ENCODE data around the gene SRD5A2. TPM values are rescaled to one million over a fixed set of nuclear protein-coding genes. Genes with fewer than 3 reads are reported as not detected.

The SRD5A2 gene
- total RNA-seq, 2 donors from 2014 or later = 0.26 TPM; not detected in 1

DNA sequence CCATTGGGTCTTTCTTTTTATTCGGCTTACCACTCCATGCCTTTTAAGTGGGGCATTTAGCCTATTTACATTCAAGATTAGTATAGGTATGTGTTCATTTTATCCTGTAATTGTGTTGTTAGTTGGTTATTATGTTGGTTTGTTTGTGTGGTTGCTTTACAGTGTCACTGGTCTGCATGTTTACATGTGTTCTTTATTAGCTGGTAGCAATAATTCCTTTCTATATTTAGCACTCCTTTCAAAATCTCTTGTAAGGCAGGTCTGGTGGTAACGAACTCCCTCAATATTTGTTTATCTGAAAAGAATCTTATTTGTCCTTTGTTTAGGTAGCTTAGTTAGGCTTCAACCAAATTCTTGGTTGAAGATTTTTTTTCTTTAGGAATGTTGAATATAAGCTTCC lies 97.5 kb downstream of the SRD5A2 start:
- 56 to 59% methylated on average over 2 of the region's 2 CpGs for WGBS, 2 donors

DNA sequence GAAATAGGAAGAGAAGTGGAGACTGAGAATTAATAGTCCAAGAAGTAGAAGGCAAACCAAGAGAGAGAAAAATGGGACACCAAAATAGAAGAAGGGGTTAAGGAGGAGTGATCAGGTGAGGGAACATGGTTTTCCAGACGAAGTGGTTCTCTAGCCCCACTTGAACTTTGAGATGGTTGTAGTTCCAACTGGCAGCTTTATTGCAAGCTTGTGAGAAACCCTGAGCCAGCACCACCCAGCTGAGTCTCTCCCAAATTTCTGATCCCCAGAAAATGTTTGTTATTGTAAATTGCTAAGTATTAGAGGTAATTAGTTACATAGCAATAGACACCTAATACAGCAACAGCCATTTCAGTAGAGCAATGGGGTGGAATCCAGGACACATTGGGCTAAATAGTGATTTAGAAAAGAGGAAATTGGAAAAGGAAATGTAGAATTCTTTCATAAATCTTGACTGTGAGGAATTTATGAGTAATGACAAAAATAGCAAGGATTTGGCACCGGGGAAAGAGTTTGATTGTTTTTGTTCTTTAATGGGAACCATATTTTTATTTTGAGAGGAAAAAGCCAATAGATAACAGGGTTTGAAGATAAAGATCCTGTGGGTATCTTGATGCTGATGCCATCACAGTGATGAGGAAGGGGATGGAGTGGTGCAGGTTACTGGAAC lies 104.1 kb downstream of the SRD5A2 start:
- Histone ChIP-seq H3K4me3 (no peak overlapping the region), H3K27ac (no peak overlapping the region), H3K4me1 (no peaks in the 10 kb centered on the region), H3K36me3 (replicated peaks in 1 of 2; ENCODE audit: insufficient read depth in 1 of 2, low read depth in 2 of 2) (no peaks in the 10 kb centered on the region), H3K9me3 (no peaks in the 10 kb centered on the region), H3K27me3 (no peaks in the 10 kb centered on the region)
- 47 to 53% methylated on average over 2 of the region's 2 CpGs for WGBS, 2 donors
- ATAC-seq (no peak), DNase-seq (no peak)
- TF ChIP-seq POLR2A (IDR thresholded peaks at IDR 0.05) = no peak
- no peak for TF ChIP-seq CTCF (IDR thresholded peaks at IDR 0.05)
- intact Hi-C loops (cut with DNase I) = no loop called here

More for the DNA sequence above, 97.5 kb downstream of the SRD5A2 start:
- no peak for TF ChIP-seq POLR2A (IDR thresholded peaks at IDR 0.05)
- TF ChIP-seq CTCF (IDR thresholded peaks at IDR 0.05) = no peak
- Histone ChIP-seq H3K9me3 (no peaks in the 10 kb centered on the region), H3K27ac (no peak overlapping the region), H3K36me3 (replicated peaks in 1 of 2; ENCODE audit: insufficient read depth in 1 of 2, low read depth in 2 of 2) (no peaks in the 10 kb centered on the region), H3K4me3 (no peak overlapping the region), H3K4me1 (no peaks in the 10 kb centered on the region), H3K27me3 (no peaks in the 10 kb centered on the region)
- DNase-seq (no peak), ATAC-seq (no peak)
- intact Hi-C loops (cut with DNase I) = no loop called here

DNA sequence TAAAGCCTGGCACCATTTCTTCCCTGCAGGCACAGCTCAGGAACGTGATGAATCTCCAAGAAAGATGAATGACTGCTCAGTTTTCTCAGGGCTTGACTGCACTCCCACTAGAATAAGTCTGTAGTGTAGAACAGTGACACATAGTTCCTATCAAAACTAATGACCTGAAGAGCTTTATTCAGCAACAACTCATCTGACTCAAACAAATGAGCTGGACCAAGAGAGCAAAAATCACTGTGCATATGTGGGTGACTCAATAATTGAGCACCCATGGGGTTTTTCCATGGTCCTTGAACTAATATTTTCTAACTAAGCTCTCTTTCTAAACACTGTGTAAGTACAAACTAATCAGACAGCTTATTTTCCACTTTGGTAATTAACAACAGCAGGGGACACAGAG lies 105.0 kb downstream of the SRD5A2 start:
- DNase-seq = no peak
- ATAC-seq = no peak

GRCh38 chr2:31474296-31474695 lies 106.4 kb downstream of the SRD5A2 start:
- intact Hi-C loops (cut with DNase I) = no loop called here
- Histone ChIP-seq H3K9me3 (no peaks in the 10 kb centered on the region), H3K4me1 (no peaks in the 10 kb centered on the region), H3K27ac (no peak overlapping the region), H3K4me3 (no peak overlapping the region), H3K36me3 (replicated peaks in 1 of 2; ENCODE audit: insufficient read depth in 1 of 2, low read depth in 2 of 2) (no peaks in the 10 kb centered on the region), H3K27me3 (no peaks in the 10 kb centered on the region)
- no peak for ATAC-seq
- no peak for DNase-seq
- TF ChIP-seq CTCF (IDR thresholded peaks at IDR 0.05) = no peak
- TF ChIP-seq POLR2A (IDR thresholded peaks at IDR 0.05) = no peak
- 30 to 34% methylated on average over 1 of the region's 1 CpG for WGBS, 2 donors

More for the DNA sequence above, 105.0 kb downstream of the SRD5A2 start:
- Histone ChIP-seq H3K4me1 (no peaks in the 10 kb centered on the region), H3K27me3 (no peaks in the 10 kb centered on the region), H3K27ac (no peak overlapping the region), H3K4me3 (no peak overlapping the region), H3K36me3 (replicated peaks in 1 of 2; ENCODE audit: insufficient read depth in 1 of 2, low read depth in 2 of 2) (no peaks in the 10 kb centered on the region), H3K9me3 (no peaks in the 10 kb centered on the region)
- TF ChIP-seq CTCF (IDR thresholded peaks at IDR 0.05) = no peak
- TF ChIP-seq POLR2A (IDR thresholded peaks at IDR 0.05) = no peak
- intact Hi-C loops (cut with DNase I) = no loop called here
- WGBS, 2 donors = 26 to 31% methylated on average over 1 of the region's 1 CpG

Other genes starting within 250 kb of the SRD5A2 start
- 1 to 10 TPM in 1 of 2 donors, under 1 TPM in 1; 0.78 to 4.9 TPM for gene XDH, start 166.2 kb downstream of the SRD5A2 start, total RNA-seq